Smooth muscle cell (in vitro differentiated cells): ENCODE results near the gene ALPP. TPM values are rescaled to one million over a fixed set of nuclear protein-coding genes. Genes with fewer than 3 reads are reported as not detected.
"Not testable (repeated sequence)": the region's sequence is repeated elsewhere in the genome, so short reads cannot be mapped to it uniquely, and the experiment has no call there.

Experiments
- DNase-seq: peaks from one replicate; lab custom pipeline; 2025; ENCODE audit not compliant: unreplicated experiment; lab: John Stamatoyannopoulos, UW
- H2AFZ ChIP-seq: fragments of 200-600 bp; sonication (generic); 2 replicates; pipeline ENCODE4 v1.6.0; 2016; ENCODE audit warnings: antibody characterized with exemption, low read depth, mild to moderate bottlenecking
- H3F3A ChIP-seq: fragments of 200-600 bp; sonication (generic); 2 replicates; pipeline ENCODE4 v1.6.0; 2017; ENCODE audit warnings: antibody characterized with exemption, low read depth
- H3K27ac ChIP-seq: fragments of 200-600 bp; sonication (generic); 2 replicates; pipeline ENCODE4 v1.5.1; 2016; ENCODE audit warnings: low read depth, mild to moderate bottlenecking
- H3K27me3 ChIP-seq: fragments of 200-600 bp; sonication (generic); 2 replicates; pipeline ENCODE4 v1.6.1; 2016; ENCODE audit warnings: low read depth, mild to moderate bottlenecking
- H3K36me3 ChIP-seq: fragments of 200-600 bp; sonication (generic); 2 replicates; pipeline ENCODE4 v1.5.1; 2016; ENCODE audit warnings: low read depth
- H3K4me1 ChIP-seq: fragments of 200-600 bp; sonication (generic); 2 replicates; pipeline ENCODE4 v1.5.1; 2016; ENCODE audit warnings: low read depth
- H3K4me2 ChIP-seq: fragments of 200-600 bp; sonication (generic); 2 replicates; pipeline ENCODE4 v1.6.0; 2016; ENCODE audit warnings: mild to moderate bottlenecking
- H3K4me3 ChIP-seq: fragments of 200-600 bp; sonication (generic); 2 replicates; pipeline ENCODE4 v1.5.1; 2016; ENCODE audit warnings: mild to moderate bottlenecking
- H3K79me2 ChIP-seq: fragments of 200-600 bp; sonication (generic); 2 replicates; pipeline ENCODE4 v1.6.0; 2016; ENCODE audit warnings: low read depth, mild to moderate bottlenecking
- H3K9ac ChIP-seq: fragments of 200-600 bp; sonication (generic); 2 replicates; pipeline ENCODE4 v1.6.0; 2016; ENCODE audit warnings: low read depth
- H3K9me3 ChIP-seq: fragments of 200-600 bp; sonication (generic); replicated peaks from 2 replicates; pipeline ENCODE4 v1.5.1; 2016; ENCODE audit warnings: low read depth
- H4K20me1 ChIP-seq: fragments of 200-600 bp; sonication (generic); 2 replicates; pipeline ENCODE4 v1.6.0; 2016; ENCODE audit warnings: low read depth
- CTCF ChIP-seq: fragments of 200-600 bp; sonication (generic); IDR thresholded peaks from 2 replicates; pipeline ENCODE4 v1.5.1; 2017; ENCODE audit warnings: borderline replicate concordance, mild to moderate bottlenecking, antibody characterized with exemption; ENCODE audit not compliant: insufficient read depth, poor library complexity, severe bottlenecking
- WGBS: methylation state at CpG from one replicate; pipeline ENCODE4 v1.1.7; 2016; ENCODE audit warnings: low lambda C conversion rate; 5-methylcytosine and 5-hydroxymethylcytosine counted together
- polyA plus RNA-seq: library from polyadenylated mRNA; unstranded; fragments of >200 nt; fragmentation: Nextera tagmentation; extraction: Ambion mirVana; gene quantifications from 2 replicates; pipeline ENCODE4 v1.2.1, GENCODE V29; 2016
- total RNA-seq: library from RNA; depleted of rRNA; stranded (reverse); fragments of >200 nt; gene quantifications from 2 replicates; pipeline ENCODE4 v1.2.3, GENCODE V29; 2014

ALPP gene
- total and polyA plus RNA-seq, 2 experiments from 2014 or later: 0.22 TPM; not detected in 1

DNA sequence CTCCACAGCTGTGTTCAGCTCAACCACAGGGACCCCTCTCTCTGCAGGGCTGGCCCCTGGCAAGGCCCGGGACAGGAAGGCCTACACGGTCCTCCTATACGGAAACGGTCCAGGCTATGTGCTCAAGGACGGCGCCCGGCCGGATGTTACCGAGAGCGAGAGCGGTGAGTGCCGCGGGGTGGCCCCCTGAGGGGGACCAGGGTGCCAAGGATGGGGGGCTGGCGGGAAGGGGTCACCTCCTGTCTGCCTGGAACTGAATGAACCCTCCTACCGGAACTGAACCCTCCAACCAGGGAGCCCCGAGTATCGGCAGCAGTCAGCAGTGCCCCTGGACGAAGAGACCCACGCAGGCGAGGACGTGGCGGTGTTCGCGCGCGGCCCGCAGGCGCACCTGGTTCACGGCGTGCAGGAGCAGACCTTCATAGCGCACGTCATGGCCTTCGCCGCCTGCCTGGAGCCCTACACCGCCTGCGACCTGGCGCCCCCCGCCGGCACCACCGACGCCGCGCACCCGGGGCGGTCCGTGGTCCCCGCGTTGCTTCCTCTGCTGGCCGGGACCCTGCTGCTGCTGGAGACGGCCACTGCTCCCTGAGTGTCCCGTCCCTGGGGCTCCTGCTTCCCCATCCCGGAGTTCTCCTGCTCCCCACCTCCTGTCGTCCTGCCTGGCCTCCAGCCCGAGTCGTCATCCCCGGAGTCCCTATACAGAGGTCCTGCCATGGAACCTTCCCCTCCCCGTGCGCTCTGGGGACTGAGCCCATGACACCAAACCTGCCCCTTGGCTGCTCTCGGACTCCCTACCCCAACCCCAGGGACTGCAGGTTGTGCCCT, 2.9 kb downstream of the ALPP start:
- WGBS: 90% methylated on average over 57 of the region's 59 CpGs
- H3K27ac ChIP-seq, H3K36me3 ChIP-seq, H3K9ac ChIP-seq, DNase-seq, H4K20me1 ChIP-seq, H3K4me1 ChIP-seq, H3K4me3 ChIP-seq, H3K4me2 ChIP-seq, H3K27me3 ChIP-seq, H2AFZ ChIP-seq, H3K79me2 ChIP-seq, H3K9me3 ChIP-seq, H3F3A ChIP-seq: not testable (repeated sequence)

DNA sequence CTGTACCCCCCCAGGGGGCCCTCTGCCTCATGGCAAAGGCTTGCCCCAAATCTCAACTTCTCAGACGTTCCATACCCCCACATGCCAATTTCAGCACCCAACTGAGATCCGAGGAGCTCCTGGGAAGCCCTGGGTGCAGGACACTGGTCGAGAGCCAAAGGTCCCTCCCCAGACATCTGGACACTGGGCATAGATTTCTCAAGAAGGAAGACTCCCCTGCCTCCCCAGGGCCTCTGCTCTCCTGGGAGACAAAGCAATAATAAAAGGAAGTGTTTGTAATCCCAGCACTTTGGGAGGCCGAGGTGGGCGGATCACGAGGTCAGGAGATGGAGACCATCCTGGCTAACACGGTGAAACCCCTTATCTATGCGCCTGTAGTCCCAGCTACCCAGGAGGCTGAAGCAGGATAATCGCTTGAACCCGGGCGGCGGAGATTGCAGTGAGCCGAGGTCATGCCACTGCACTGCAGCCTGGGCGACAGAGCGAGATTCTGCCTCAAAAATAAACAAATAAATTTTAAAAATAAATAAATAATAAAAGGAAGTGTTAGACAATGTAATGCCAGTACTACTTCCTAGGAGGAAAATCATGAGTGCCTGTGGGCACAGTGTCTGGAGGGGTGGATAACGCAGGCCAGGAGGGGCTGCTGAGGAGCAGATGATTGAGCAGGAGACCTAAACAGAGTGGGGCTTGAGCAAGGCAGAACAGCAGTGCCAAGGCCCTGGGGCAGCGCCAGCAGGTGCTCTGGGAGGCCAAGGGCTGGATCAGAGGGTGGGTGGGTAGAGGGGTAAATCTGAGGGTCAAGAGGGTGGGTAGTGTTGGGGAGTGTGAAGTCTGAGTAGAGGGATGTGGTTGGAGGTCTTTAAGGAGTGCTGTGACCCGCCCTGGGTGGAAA, 4.0 kb downstream of the ALPP start:
- 68% methylated on average over 18 of the region's 18 CpGs for WGBS
- no peak overlapping the region for H3K4me3 ChIP-seq
- peaks cover 10% of the 10 kb centered on the region for H3K27me3 ChIP-seq

GRCh38 chr2:232384466-232384865, 5.9 kb downstream of the ALPP start:
- no peak overlapping the region for H3K4me2 ChIP-seq
- no peaks in the 10 kb centered on the region for H3F3A ChIP-seq
- H3K9ac ChIP-seq: no peak overlapping the region
- no peak overlapping the region for H3K4me3 ChIP-seq
- no peak for TF ChIP-seq CTCF
- peaks cover 11% of the 10 kb centered on the region for H3K27me3 ChIP-seq
- no peak overlapping the region for H3K27ac ChIP-seq
- 65% methylated on average over 1 of the region's 1 CpG for WGBS
- H3K9me3 ChIP-seq: no peaks in the 10 kb centered on the region
- peaks cover 6% of the 10 kb centered on the region for H3K4me1 ChIP-seq
- H3K79me2 ChIP-seq: no peaks in the 10 kb centered on the region
- no peaks in the 10 kb centered on the region for H3K36me3 ChIP-seq
- DNase-seq: no peak
- H2AFZ ChIP-seq: no peak overlapping the region
- H4K20me1 ChIP-seq: no peaks in the 10 kb centered on the region

More for the DNA sequence above, 4.0 kb downstream of the ALPP start:
- no peak for DNase-seq
- no peaks in the 10 kb centered on the region for H3K79me2 ChIP-seq
- no peaks in the 10 kb centered on the region for H3K9me3 ChIP-seq
- no peaks in the 10 kb centered on the region for H3K4me1 ChIP-seq
- no peak overlapping the region for H3K27ac ChIP-seq
- no peak for TF ChIP-seq CTCF
- no peaks in the 10 kb centered on the region for H4K20me1 ChIP-seq
- no peak overlapping the region for H3K9ac ChIP-seq
- H3F3A ChIP-seq: no peaks in the 10 kb centered on the region
- H3K4me2 ChIP-seq: peak overlapping the region; percentile 51
- no peak overlapping the region for H2AFZ ChIP-seq
- no peaks in the 10 kb centered on the region for H3K36me3 ChIP-seq

GRCh38 chr2:232385058-232385457, 6.5 kb downstream of the ALPP start:
- H3F3A ChIP-seq, H2AFZ ChIP-seq, H3K9ac ChIP-seq, DNase-seq, H3K79me2 ChIP-seq, H3K9me3 ChIP-seq, H3K36me3 ChIP-seq, H4K20me1 ChIP-seq, H3K4me3 ChIP-seq: not testable (repeated sequence)
- Histone ChIP-seq H3K4me2 (peak overlapping the region; percentile 70), H3K27ac (peak overlapping the region; percentile 69), H3K4me1 (peaks cover 12% of the 10 kb centered on the region), H3K27me3 (peaks cover 11% of the 10 kb centered on the region)
